ENCODE data around the gene DMPK.

- TF ChIP-seq EZH2phosphoT487 (IDR thresholded peaks at IDR 0.05; ENCODE audit: borderline replicate concordance, low read length) = no peak
- TF ChIP-seq CTCF (conservative IDR thresholded peaks at IDR 0.05; ENCODE audit: low read depth, low read length) = no peak
- TF ChIP-seq EZH2 (IDR thresholded peaks at IDR 0.05; ENCODE audit: low read length, unreplicated experiment) = no peak
These were observed 30.0 kb upstream of the DMPK start for GRCh38 chr19:45812297-45812696.

All from PC-3 (cell line).